HEK293 (cell line): ENCODE results near the gene DCST1.

Source experiments
- ZNF362 ChIP-seq: fragments of 450-650 bp; formaldehyde crosslinking; IDR thresholded peaks from 2 replicates; pipeline ENCODE4 v1.5.1; 2016; ENCODE audit warnings: missing biosample characterization, missing genetic modification characterization
- TF ChIP-seq, protein P1 (sequence below): fragments of 450-650 bp; formaldehyde crosslinking; IDR thresholded peaks from 2 replicates; pipeline ENCODE4 v1.5.1; 2016; ENCODE audit warnings: missing biosample characterization, missing genetic modification characterization
- TF ChIP-seq, protein P2 (sequence below): fragments of 450-650 bp; formaldehyde crosslinking; IDR thresholded peaks from 2 replicates; pipeline ENCODE4 v1.5.1; 2016; ENCODE audit warnings: missing biosample characterization, missing genetic modification characterization

DNA sequence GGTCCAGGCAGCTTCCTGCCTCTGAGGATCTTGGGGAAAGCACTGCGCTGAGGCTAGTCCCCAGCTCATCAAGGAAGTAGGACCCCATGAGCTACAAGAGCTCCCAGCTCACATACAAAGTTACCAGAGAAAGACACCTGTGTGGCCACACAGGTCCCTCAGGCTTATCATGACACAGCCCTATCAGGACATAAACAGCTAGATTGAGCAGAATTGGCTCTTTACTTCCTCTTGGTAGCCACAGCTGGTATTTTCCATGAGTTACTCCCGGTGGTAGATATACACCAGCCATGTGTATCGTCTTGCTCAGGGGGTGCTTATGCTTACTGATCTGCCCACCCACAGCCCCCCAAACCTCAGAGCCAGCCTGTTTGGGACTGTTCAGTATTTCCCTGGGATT lies 39.0 kb upstream of the DCST1 start:
- TF ChIP-seq, protein P1, sequence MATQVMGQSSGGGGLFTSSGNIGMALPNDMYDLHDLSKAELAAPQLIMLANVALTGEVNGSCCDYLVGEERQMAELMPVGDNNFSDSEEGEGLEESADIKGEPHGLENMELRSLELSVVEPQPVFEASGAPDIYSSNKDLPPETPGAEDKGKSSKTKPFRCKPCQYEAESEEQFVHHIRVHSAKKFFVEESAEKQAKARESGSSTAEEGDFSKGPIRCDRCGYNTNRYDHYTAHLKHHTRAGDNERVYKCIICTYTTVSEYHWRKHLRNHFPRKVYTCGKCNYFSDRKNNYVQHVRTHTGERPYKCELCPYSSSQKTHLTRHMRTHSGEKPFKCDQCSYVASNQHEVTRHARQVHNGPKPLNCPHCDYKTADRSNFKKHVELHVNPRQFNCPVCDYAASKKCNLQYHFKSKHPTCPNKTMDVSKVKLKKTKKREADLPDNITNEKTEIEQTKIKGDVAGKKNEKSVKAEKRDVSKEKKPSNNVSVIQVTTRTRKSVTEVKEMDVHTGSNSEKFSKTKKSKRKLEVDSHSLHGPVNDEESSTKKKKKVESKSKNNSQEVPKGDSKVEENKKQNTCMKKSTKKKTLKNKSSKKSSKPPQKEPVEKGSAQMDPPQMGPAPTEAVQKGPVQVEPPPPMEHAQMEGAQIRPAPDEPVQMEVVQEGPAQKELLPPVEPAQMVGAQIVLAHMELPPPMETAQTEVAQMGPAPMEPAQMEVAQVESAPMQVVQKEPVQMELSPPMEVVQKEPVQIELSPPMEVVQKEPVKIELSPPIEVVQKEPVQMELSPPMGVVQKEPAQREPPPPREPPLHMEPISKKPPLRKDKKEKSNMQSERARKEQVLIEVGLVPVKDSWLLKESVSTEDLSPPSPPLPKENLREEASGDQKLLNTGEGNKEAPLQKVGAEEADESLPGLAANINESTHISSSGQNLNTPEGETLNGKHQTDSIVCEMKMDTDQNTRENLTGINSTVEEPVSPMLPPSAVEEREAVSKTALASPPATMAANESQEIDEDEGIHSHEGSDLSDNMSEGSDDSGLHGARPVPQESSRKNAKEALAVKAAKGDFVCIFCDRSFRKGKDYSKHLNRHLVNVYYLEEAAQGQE: no peak
- TF ChIP-seq, protein P2, sequence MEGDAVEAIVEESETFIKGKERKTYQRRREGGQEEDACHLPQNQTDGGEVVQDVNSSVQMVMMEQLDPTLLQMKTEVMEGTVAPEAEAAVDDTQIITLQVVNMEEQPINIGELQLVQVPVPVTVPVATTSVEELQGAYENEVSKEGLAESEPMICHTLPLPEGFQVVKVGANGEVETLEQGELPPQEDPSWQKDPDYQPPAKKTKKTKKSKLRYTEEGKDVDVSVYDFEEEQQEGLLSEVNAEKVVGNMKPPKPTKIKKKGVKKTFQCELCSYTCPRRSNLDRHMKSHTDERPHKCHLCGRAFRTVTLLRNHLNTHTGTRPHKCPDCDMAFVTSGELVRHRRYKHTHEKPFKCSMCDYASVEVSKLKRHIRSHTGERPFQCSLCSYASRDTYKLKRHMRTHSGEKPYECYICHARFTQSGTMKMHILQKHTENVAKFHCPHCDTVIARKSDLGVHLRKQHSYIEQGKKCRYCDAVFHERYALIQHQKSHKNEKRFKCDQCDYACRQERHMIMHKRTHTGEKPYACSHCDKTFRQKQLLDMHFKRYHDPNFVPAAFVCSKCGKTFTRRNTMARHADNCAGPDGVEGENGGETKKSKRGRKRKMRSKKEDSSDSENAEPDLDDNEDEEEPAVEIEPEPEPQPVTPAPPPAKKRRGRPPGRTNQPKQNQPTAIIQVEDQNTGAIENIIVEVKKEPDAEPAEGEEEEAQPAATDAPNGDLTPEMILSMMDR (tag by site-specific recombination): no peak
- no peak for TF ChIP-seq ZNF362 (tag by site-specific recombination)
